Adrenal gland (tissue), 12 donors: ENCODE data around the gene GATAD2B. TPM values are rescaled to one million over a fixed set of nuclear protein-coding genes. Genes with fewer than 3 reads are reported as not detected.
A peak's percentile ranks its signal among the peaks of the same experiment; 100 is the strongest.
"Not testable (repeated sequence)": the region's sequence is repeated elsewhere in the genome, so short reads cannot be mapped to it uniquely, and the experiment has no call there.

ENCODE experiments used
- DNase-seq, 7 donors: peaks; one replicate each; pipeline ENCODE4 v3.0.0-alpha.2; 2019 to 2020
- H3K27ac ChIP-seq, 5 donors: fragments of 200-600 bp; sonication (generic) in 4 of 5; 1 replicate in 3 of 5; 2 replicates in 2 of 5; pipeline versions ENCODE4 v1.5.1 to v1.8.0; 2016 to 2020; ENCODE audit warnings: mild to moderate bottlenecking in 1 of 5
- H3K27me3 ChIP-seq: fragments of 200-600 bp; 2 replicates; pipeline ENCODE4 v1.8.0; 2021
- H3K36me3 ChIP-seq, 2 donors: fragments of 200-600 bp; replicated peaks in 1 of 2; 1 replicate in 1 of 2; 2 replicates in 1 of 2; pipeline versions ENCODE4 v1.5.1 to v1.8.0; 2018 to 2022
- H3K4me1 ChIP-seq, 2 donors: fragments of 200-600 bp; replicated peaks in 1 of 2; 1 replicate in 1 of 2; 2 replicates in 1 of 2; pipeline versions ENCODE4 v1.5.1 to v1.8.0; 2018 to 2021
- H3K4me3 ChIP-seq, 4 donors: fragments of 200-600 bp; sonication (generic) in 3 of 4; one replicate each; pipeline ENCODE4 v1.5.1; 2016 to 2018
- H3K9me3 ChIP-seq, 3 donors: fragments of 200-600 bp; sonication (generic) in 1 of 3; replicated peaks in 1 of 3; 1 replicate in 2 of 3; 2 replicates in 1 of 3; pipeline versions ENCODE4 v1.5.1 to v1.8.0; 2016 to 2021
- CTCF ChIP-seq, 6 experiments: fragments of 450-650 bp in 4 of 6; fragments of 200-600 bp in 2 of 6; sonication (generic) in 1 of 6; IDR thresholded peaks; 1 replicate in 5 of 6; 2 replicates in 1 of 6; pipeline versions ENCODE4 v1.5.1 to v1.8.0; 2016 to 2021; ENCODE audit warnings: antibody characterized with exemption in 6 of 6, mild to moderate bottlenecking in 2 of 6, moderate library complexity in 1 of 6
- POLR2A ChIP-seq, 2 donors: fragments of 450-650 bp; IDR thresholded peaks; one replicate each; pipeline ENCODE4 v1.6.1; 2017; ENCODE audit warnings: antibody characterized with exemption in 2 of 2, mild to moderate bottlenecking in 2 of 2, moderate library complexity in 1 of 2
- WGBS, 4 donors: extraction: QIAGEN DNeasy Blood & Tissue Kit in 2 of 4; methylation state at CpG; one replicate each; pipeline versions ENCODE4 v1.1.5 to v1.1.7; 2013 to 2017; 5-methylcytosine and 5-hydroxymethylcytosine counted together
- intact Hi-C, 2 donors: fragments of 100-400 bp; cut with DNase I; formaldehyde crosslinking; loops; one replicate each; pipeline versions ENCODE4 v1.14.1 to v1.15.0; 2022 to 2023
- polyA plus RNA-seq, 3 donors: library from polyadenylated mRNA; stranded (reverse); fragments of 200-250 nt in 2 of 3; fragments of 350-450 nt in 1 of 3; fragmentation: Illumina TruSeq in 1 of 3; extraction: RNeasy Lipid Tissue Mini Kit (QIAGEN cat#74804) in 1 of 3; gene quantifications; one replicate each; pipeline ENCODE4 v1.2.3, GENCODE V29; 2013 to 2014
- total RNA-seq, 9 donors: library from RNA; depleted of rRNA in 4 of 9; stranded (reverse); fragments of >200 nt in 4 of 9; fragments of 120-200 nt in 1 of 9; fragmentation: NEBNext Ultra II Directional in 1 of 9; extraction: Animal tissue kit (Norgen Biotek cat#: 25700) in 1 of 9; gene quantifications; one replicate each; pipeline versions ENCODE4 v1.1.0 to v1.2.4, GENCODE V29; 2013 to 2023
- donor health status: healthy with polysubstance abuse.
- donor health status: Bipolar disorder and iron deficiency.
- donor health status: DM: yes; HTN: yes; CAD: no.
- donor health status: DM: no; HTN: no; CAD: no.
- donor health status: DM: no; HTN: no; CAD: no.
- donor health status: DM: yes; HTN: yes; CAD: no.

The GATAD2B gene
- total and polyA plus RNA-seq, 12 donors: 3.0 to 43.3 (median 16.6) TPM

DNA sequence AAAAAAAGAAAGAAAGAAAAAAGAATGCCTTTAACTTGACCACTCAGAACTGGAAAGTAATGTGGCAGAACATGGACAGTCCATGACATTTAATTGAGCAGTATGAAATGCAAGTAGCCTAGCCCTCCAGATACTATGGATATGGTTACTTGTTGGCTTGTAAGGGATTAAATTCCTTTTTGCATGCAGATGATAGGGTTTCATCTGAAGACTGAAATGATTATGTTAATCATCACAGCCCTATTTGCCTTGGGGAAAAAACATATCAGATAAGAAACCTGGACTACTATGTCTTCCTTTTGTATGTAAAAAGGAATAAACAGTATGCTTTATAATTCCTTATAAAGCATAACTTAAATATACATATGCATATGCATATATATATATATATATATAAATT is 66.0 kb downstream of the GATAD2B start:
- DNase-seq: no peak
- no peak for TF ChIP-seq POLR2A (IDR thresholded peaks at IDR 0.05)
- no peaks in the 10 kb centered on the region for H3K27me3 ChIP-seq
- no peak overlapping the region for H3K4me3 ChIP-seq
- H3K4me1 ChIP-seq: peaks cover 0 to 5% of the 10 kb centered on the region in 2 donors
- H3K27ac ChIP-seq: no peak overlapping the region
- no peaks in the 10 kb centered on the region for H3K36me3 ChIP-seq
- H3K9me3 ChIP-seq: no peaks in the 10 kb centered on the region
- intact Hi-C loops: no loop called here

- peak in 1 of 7 donors; percentile 45 for DNase-seq
- H3K9me3 ChIP-seq: no peaks in the 10 kb centered on the region
- WGBS, 4 donors: 80 to 100% (median 93%) methylated on average over 2 to 5 of the region's 5 CpGs
- no peaks in the 10 kb centered on the region for H3K4me1 ChIP-seq
- H3K27ac ChIP-seq: no peak overlapping the region
- no peaks in the 10 kb centered on the region for H3K27me3 ChIP-seq
- intact Hi-C loops: no loop called here
- TF ChIP-seq POLR2A (IDR thresholded peaks at IDR 0.05) (no peak), CTCF (IDR thresholded peaks at IDR 0.05) (no peak)
- H3K36me3 ChIP-seq: no peaks in the 10 kb centered on the region
- H3K4me3 ChIP-seq: no peak overlapping the region
These were observed 70.6 kb downstream of the GATAD2B start for GRCh38 chr1:153852170-153852569.

GRCh38 chr1:153849487-153850185 is 73.1 kb downstream of the GATAD2B start:
- no peaks in the 10 kb centered on the region for H3K9me3 ChIP-seq
- no peak overlapping the region for H3K27ac ChIP-seq
- no peak for DNase-seq
- TF ChIP-seq CTCF (IDR thresholded peaks at IDR 0.05): no peak
- TF ChIP-seq POLR2A (IDR thresholded peaks at IDR 0.05): no peak
- intact Hi-C loops: no loop called here
- no peaks in the 10 kb centered on the region for H3K36me3 ChIP-seq
- H3K27me3 ChIP-seq: no peaks in the 10 kb centered on the region
- H3K4me3 ChIP-seq: no peak overlapping the region
- no peaks in the 10 kb centered on the region for H3K4me1 ChIP-seq
- 62 to 72% (median 64%) methylated on average over 5 of the region's 5 CpGs for WGBS, 4 donors

GRCh38 chr1:153848805-153849204 is 74.0 kb downstream of the GATAD2B start:
- peak in 1 of 7 donors; percentile 36 for DNase-seq
- no peaks in the 10 kb centered on the region for H3K9me3 ChIP-seq
- no peak overlapping the region for H3K4me3 ChIP-seq
- H3K27ac ChIP-seq: no peak overlapping the region
- WGBS, 4 donors: 90 to 99% (median 97%) methylated on average over 5 of the region's 5 CpGs
- no peaks in the 10 kb centered on the region for H3K4me1 ChIP-seq
- TF ChIP-seq POLR2A (IDR thresholded peaks at IDR 0.05): no peak
- no peak for TF ChIP-seq CTCF (IDR thresholded peaks at IDR 0.05)
- H3K36me3 ChIP-seq: no peaks in the 10 kb centered on the region
- intact Hi-C loops: no loop called here
- no peaks in the 10 kb centered on the region for H3K27me3 ChIP-seq

GRCh38 chr1:153845158-153845557 is 77.6 kb downstream of the GATAD2B start:
- no peaks in the 10 kb centered on the region for H3K9me3 ChIP-seq
- H3K27me3 ChIP-seq: no peaks in the 10 kb centered on the region
- H3K36me3 ChIP-seq: no peaks in the 10 kb centered on the region
- DNase-seq: no peak
- H3K4me1 ChIP-seq: peaks cover 0 to 5% of the 10 kb centered on the region in 2 donors
- intact Hi-C loops: no loop called here
- WGBS, 4 donors: 94 to 100% (median 99%) methylated on average over 3 of the region's 3 CpGs
- no peak overlapping the region for H3K4me3 ChIP-seq
- no peak for TF ChIP-seq POLR2A (IDR thresholded peaks at IDR 0.05)
- no peak for TF ChIP-seq CTCF (IDR thresholded peaks at IDR 0.05)
- H3K27ac ChIP-seq: no peak overlapping the region

DNA sequence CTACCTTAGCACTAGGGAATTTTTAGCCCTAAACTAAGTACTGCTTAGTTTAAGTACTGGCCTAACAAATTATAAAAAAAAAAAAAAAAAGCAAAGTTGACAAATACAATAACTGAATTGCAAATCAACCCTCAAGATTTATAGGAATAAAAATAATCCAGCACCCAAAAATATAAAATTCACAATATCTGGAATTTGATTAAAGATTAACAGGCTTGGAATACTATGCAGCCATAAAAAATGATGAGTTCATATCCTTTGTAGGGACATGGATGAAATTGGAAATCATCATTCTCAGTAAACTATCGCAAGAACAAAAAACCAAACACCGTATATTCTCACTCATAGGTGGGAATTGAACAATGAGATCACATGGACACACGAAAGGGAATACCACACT is 78.4 kb downstream of the GATAD2B start:
- H3K27me3 ChIP-seq, intact Hi-C loops, H3K9me3 ChIP-seq, H3K4me1 ChIP-seq, H3K36me3 ChIP-seq, DNase-seq, H3K4me3 ChIP-seq, H3K27ac ChIP-seq: not testable (repeated sequence)
- 45 to 100% (median 75%) methylated on average over 1 to 3 of the region's 3 CpGs for WGBS, 4 donors
